NCI-H460 (cell line): ENCODE measurements around the gene EPC1. TPM values are rescaled to one million over a fixed set of nuclear protein-coding genes. Genes with fewer than 3 reads are reported as not detected.
"Not testable (repeated sequence)": the region's sequence is repeated elsewhere in the genome, so short reads cannot be mapped to it uniquely, and the experiment has no call there.

Experiments used
- DNase-seq: peaks from one replicate; pipeline ENCODE4 v3.0.0-alpha.2; 2016; ENCODE audit warnings: low read depth; ENCODE audit errors: extremely low read depth
- polyA plus RNA-seq: library from polyadenylated mRNA; depleted of rRNA; stranded (reverse); fragments of >200 nt; gene quantifications from 2 replicates; pipeline ENCODE4 v1.2.3, GENCODE V29; 2014; cell fraction: nucleus; rRNA removed
- total RNA-seq: library from RNA; depleted of rRNA; stranded (reverse); fragments of >200 nt; shearing (Covaris generic); gene quantifications from 2 replicates; pipeline ENCODE4 v1.2.3, GENCODE V29; 2014; rRNA removed

EPC1 gene
- total RNA-seq: 14.0 and 14.4 TPM in 2 replicates
- polyA plus RNA-seq: 15.1 and 47.6 TPM in 2 replicates

- peak; percentile 82 for DNase-seq
These were observed at the start of gene EPC1 for GRCh38 chr10:32346551-32347362. Gene EPC1 (minus strand): TSS chr10:32347158. CDS start chr10:32346915, 243 bp downstream.

DNA sequence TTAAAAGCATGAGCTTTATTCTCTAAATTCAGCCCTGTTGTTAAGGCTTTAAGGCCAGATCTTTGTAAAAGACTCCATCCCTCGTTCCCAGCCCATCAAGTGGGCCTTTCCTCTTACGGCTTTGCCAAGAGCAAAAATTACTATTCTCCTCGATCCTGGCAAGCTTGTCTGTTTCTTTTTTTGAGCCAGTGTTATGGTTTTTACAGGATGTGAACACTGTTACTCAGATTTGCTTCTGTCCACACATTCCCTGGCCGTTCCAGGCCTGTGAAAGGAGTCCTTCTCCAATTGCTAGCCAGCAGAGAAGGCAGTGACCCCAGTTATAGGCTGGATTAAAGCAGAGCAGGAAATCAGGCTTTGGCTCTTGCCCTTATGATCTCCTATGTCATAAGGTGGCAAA, 47.0 kb upstream of the EPC1 start:
- no peak for DNase-seq

DNA sequence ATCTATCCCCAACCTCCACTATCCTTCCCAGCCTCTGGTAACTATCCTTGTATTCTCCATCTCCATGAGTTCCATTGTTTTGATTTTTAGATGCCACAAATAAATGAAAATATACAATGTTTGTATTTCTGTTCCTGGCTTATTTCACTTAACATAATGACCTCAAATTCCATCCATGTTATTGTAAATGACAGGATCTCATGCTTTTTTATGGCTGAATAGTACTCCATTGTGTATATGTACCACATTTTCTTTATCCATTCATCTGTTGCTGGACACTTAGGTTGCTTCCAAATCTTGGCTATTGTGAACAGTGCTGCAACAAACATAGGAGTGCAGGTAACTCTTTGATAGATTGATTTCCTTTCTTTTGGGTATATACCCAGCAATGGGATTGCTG, 45.3 kb upstream of the EPC1 start:
- DNase-seq: not testable (repeated sequence)

DNA sequence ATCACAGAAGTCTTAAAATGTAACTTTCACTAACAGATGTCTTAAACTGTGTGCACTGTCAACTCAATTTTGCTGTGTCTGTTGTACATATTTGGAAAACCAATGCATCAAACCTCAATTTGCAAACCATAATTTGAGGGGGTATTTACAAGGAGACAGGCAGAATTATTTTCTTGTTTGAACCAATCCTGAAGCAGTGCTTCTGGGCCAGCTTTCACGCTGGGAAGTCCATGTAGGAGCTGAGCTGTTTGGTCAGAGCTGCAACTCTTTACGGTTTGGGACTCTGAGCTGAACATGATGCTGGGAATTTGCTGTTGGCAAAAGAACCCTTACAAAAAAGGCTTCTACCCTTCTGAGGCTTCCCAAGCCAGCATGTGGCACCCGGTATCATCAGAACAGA, 43.2 kb upstream of the EPC1 start:
- no peak for DNase-seq

- no peak for DNase-seq
These were observed 41.5 kb upstream of the EPC1 start for GRCh38 chr10:32388258-32389027.

- DNase-seq: no peak
These were observed 39.8 kb upstream of the EPC1 start for GRCh38 chr10:32386623-32387260.

DNA sequence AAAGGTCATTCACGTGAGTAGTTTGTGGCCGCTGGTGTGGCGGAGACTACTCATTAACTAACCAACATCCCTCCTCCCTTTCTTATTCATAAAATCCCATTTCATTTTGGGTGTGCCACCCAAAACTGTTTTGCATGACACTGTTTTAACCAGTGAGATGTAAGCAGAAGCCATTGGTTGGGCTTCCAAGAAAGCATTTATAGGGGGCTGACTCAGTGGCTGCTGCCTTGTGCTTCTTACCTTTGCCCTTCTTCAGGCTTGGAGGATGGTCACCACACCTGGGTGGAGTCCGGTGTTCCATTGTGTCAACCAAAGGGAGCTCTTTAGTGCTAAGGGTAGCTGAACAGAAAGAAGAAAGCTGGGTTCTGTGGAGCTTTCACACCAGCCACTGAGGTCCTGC, 37.2 kb upstream of the EPC1 start:
- DNase-seq: no peak

DNA sequence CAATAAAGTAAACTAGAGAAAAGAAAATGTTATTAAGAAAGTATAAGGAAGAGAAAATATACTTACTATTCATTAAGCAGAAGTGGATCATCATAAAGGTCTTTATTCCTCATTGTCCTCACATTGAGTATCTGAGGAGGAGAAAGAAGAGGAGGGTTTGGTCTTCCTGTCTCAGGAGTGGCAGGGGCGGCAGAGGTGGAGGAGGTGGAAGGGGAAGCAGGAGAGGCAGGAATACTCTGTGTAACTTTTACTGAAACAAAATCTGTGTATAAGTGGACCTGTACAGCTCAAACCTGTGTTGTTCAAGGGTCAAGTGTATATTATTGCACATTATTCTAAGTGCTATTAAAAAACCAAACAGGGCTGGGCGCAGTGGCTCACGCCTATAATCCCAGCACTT, 34.2 kb upstream of the EPC1 start:
- no peak for DNase-seq

DNA sequence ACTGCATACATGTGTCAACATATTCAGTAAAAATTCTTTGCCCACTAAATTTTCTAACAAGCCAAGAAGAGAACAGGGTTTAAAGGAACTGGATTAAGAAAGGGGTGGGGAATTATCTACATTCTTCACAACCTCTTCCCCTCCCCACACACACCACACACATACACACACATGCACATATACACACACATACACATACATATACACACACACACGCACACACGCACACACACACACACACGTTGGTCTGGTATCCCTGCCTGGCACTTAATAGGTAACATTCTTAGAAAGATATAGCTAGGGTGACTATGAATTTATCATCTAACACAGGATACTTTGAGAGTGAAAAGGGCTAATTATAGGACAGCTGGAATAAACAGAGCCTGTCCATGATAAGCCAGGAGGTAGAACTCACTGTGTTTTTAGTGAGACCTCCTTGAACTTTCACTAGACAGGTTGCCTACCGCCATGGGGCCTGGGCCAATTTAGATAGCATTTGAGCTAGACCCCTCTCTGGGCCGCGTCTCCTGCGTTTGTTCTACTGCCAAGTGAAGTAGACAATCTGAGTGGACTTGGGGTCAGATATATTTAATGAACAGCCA, 33.1 kb upstream of the EPC1 start:
- no peak for DNase-seq

DNA sequence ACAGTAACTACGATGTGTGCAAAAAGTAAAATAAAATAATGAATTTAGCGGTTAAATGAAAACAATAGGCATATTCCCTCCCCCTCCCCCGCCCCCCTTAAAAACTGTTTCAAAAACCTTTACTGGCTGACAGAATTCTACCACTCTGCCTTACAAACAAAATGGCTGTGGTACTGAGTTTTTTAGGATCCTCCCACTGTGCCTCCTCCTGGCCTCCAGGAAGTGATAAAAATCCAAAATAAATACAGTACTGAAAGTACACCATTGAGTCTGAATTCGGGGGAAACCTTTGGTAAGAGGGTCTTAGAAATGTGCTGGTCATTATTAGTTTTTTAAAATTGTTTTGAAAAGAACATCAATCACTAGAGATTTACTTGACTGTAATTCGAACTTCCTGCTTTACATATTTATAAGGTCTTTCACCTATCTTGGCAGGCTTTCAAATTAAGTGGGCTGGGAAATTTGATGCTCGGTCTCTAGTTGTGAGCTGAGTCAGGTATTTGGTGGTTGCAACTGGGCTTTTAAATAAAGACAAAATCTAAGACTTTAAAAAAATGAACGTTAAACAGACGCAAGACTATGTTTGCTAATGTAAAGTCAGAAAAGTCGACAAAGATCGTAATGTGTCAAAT, 32.5 kb upstream of the EPC1 start:
- DNase-seq: no peak

DNA sequence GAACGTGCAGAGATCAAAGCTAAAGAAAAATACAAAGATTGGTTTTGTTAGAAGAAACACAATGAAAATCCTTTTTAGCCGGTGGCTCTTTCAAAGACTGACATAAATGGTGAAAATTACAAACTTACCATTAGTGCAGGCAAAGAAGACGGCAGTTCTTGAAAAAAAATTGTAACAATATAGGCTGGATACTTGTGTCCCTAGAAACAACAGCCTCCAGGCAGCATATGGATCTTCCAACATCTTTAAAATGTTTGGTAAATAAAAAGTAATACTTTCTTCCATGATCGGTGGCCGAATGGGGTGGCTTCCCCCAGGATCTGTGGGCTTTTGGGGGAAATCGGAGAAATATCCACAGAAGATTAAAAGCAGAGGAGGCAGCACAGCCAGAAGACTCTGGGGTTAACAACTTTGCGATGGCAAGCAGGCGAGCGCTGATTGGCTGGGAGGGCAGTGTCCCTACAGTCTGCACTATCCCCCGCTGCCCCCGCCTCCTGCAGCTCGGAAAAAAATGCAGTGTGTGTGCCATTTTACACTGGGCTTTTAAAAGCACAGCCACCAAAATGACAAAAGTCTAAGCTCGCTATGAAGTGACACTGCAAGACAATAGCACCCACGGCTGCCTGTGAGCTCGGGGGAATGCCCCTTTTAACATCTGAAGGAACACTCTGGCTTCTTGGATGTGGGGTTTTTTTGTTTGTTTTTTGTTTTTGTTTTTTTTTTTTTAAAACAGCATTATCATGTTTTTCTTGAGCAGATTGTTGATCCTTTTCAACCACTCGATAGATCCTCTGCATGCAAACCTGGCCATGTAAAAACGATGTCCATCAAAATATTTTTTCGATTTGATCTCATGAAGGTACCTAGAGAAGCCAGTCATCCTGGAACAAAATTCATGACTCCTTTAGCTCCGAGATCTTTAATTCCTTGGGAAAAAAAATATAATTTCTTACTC, 31.7 kb upstream of the EPC1 start:
- peak; percentile 83 for DNase-seq

DNA sequence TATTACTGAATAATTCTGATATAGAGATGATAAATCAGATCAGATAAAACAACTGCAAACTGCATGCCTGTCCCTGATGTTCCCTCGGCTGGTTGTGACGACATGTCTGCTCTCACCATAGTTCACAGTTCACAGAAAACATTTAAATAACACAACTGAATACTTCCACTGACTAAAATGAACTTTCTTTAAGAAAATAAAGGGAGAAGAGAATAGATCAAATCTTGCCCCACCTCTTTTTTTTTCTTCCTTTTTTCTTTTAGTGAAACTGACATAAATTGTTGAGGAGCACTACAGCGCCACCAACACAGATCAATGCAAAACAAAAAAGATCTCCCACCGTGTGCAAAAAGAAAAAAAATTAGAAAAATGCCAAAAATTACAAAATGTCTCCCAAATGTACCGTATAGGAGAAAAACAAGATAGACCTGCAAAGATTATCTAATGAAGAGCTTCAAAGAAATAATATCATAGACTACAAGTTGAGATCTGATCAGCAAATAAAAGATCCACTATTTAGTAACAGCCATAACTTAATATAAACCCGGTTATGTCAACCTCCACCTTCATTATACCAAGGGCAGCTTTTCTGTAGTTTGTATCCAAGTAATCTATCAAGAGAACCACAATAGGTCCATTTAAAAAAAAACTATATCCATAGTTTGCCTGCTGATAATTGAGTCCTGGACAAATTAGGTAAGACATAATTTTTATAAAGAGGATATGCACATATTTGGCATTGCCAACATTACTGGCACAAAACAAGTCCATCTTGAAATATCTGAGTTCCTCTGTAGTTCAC, 30.7 kb upstream of the EPC1 start:
- no peak for DNase-seq

DNA sequence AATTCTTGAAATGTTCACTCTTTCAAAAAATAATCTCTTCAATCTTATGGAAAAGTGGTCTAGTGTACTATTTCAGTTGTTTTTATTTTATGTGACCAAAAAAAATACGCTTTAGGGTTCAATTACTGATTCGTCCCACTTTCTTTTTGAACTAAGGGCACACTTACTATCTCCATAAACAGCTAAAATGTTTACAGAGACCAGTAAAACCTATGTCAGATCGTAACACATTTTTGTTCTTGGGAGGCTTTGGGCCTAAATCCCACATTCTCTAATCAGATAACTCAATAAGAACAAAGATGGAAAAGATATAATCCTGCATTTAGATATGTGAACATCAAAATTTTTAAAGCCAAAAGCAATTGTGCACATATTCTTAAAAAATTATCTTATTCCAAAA, 29.8 kb upstream of the EPC1 start:
- no peak for DNase-seq

GRCh38 chr10:32376097-32376496, 29.1 kb upstream of the EPC1 start:
- no peak for DNase-seq

DNA sequence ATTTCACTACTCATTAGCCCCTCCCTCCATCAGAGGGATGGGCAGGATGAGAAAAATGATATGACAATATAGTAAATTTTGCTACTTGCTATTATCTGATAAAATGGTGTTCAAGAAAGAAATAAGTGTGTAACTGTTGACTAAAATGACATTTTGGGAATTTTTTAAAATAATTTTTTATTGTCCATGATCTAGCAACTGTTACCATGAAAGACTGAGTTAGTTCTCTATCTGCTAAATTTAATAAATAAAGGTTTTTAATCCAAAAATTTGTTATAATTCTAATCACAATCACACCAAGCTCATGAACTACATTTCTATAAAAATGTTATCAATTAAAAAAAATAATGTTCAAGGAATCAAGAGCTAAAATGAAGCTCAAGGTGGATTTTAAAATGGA, 28.7 kb upstream of the EPC1 start:
- no peak for DNase-seq

GRCh38 chr10:32374605-32375004, 27.6 kb upstream of the EPC1 start:
- no peak for DNase-seq

- DNase-seq: no peak
These were observed 26.5 kb upstream of the EPC1 start for GRCh38 chr10:32373496-32373895.

GRCh38 chr10:32373031-32373430, 26.1 kb upstream of the EPC1 start:
- no peak for DNase-seq
